Ascending aorta (tissue), 2 donors: ENCODE results near the gene TACR2. TPM values are rescaled to one million over a fixed set of nuclear protein-coding genes. Genes with fewer than 3 reads are reported as not detected.

Experiments used
- DNase-seq, 2 donors: peaks; one replicate each; pipeline ENCODE4 v3.0.0-alpha.2; 2019; ENCODE audit warnings: low spot score in 2 of 2
- H3K27ac ChIP-seq, 2 donors: fragments of 200-600 bp; sonication (generic); one replicate each; pipeline ENCODE4 v1.5.1; 2016 to 2017; ENCODE audit warnings: mild to moderate bottlenecking in 1 of 2
- H3K27me3 ChIP-seq: fragments of 200-600 bp; sonication (generic); one replicate; pipeline ENCODE4 v1.5.1; 2017
- H3K36me3 ChIP-seq, 2 donors: fragments of 200-600 bp; sonication (generic); one replicate each; pipeline ENCODE4 v1.5.1; 2016
- H3K4me1 ChIP-seq, 2 donors: fragments of 200-600 bp; sonication (generic); one replicate each; pipeline ENCODE4 v1.5.1; 2016 to 2017; ENCODE audit warnings: mild to moderate bottlenecking in 1 of 2
- H3K4me3 ChIP-seq, 2 donors: fragments of 200-600 bp; sonication (generic); one replicate each; pipeline ENCODE4 v1.5.1; 2016 to 2017; ENCODE audit warnings: mild to moderate bottlenecking in 1 of 2
- H3K9me3 ChIP-seq, 2 donors: fragments of 200-600 bp; sonication (generic); one replicate each; pipeline ENCODE4 v1.5.1; 2016
- CTCF ChIP-seq, 3 experiments: fragments of 200-600 bp in 2 of 3; fragments of 450-650 bp in 1 of 3; sonication (generic) in 2 of 3; IDR thresholded peaks; one replicate each; pipeline ENCODE4 v1.5.1; 2016 to 2019; ENCODE audit warnings: antibody characterized with exemption in 3 of 3, mild to moderate bottlenecking in 1 of 3, moderate library complexity in 1 of 3
- intact Hi-C: fragments of 100-400 bp; cut with DNase I; formaldehyde crosslinking; loops from one replicate; pipeline ENCODE4 v1.15.1; 2023
- total RNA-seq: library from RNA; depleted of rRNA; stranded (reverse); fragments of >200 nt; gene quantifications from one replicate; pipeline ENCODE4 v1.1.0, GENCODE V29; 2016

Gene TACR2
- total RNA-seq, 1 donor from 2014 or later, result not detected

GRCh38 chr10:69389827-69390490 is 26.8 kb downstream of the TACR2 start:
- Histone ChIP-seq H3K4me1 (peaks cover 0 to 18% of the 10 kb centered on the region in 2 donors), H3K27ac (peak overlapping the region; percentile 52 to 57), H3K27me3 (no peaks in the 10 kb centered on the region), H3K4me3 (no peak overlapping the region), H3K36me3 (peaks cover 71 to 89% of the 10 kb centered on the region in 2 donors), H3K9me3 (no peaks in the 10 kb centered on the region)
- TF ChIP-seq CTCF (IDR thresholded peaks at IDR 0.05), result no peak
- intact Hi-C loops, result loop anchor here (5.0 kb wide), 1 partner anchor 58 kb away; no protein-coding TSS in a partner anchor
- DNase-seq, result peak in 1 of 2 donors; percentile 74

GRCh38 chr10:69388488-69388887 is 28.2 kb downstream of the TACR2 start:
- DNase-seq, result no peak
- Histone ChIP-seq H3K4me1 (peaks cover 0 to 20% of the 10 kb centered on the region in 2 donors), H3K9me3 (no peaks in the 10 kb centered on the region), H3K27ac (no peak overlapping the region), H3K27me3 (no peaks in the 10 kb centered on the region), H3K4me3 (no peak overlapping the region), H3K36me3 (peaks cover 65 to 88% of the 10 kb centered on the region in 2 donors)
- no peak for TF ChIP-seq CTCF (IDR thresholded peaks at IDR 0.05)
- intact Hi-C loops, result no loop called here

DNA sequence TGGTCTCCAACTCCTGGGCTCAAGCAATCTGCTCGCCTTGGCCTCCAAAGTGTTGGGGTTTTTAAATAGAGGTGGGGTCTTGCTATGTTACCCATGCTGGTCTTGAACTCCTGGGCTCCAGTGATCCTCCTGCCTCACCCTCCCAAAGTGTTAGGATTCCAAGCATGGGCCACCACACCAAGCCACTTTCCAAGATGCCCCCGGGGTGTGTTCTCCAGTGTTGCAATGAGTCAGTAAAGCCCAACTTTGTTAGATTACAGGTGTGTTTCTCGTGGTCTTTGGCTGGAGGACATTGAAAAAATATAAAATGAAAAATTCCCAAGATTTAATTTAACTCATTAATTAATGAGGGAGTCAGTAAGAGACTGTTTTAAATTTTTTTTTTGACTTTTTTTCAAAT is 29.2 kb downstream of the TACR2 start:
- no peak for TF ChIP-seq CTCF (IDR thresholded peaks at IDR 0.05)
- peaks cover 0 to 20% of the 10 kb centered on the region in 2 donors for H3K4me1 ChIP-seq
- intact Hi-C loops, result no loop called here
- H3K27me3 ChIP-seq, result no peaks in the 10 kb centered on the region
- H3K9me3 ChIP-seq, result no peaks in the 10 kb centered on the region
- DNase-seq, result no peak
- H3K4me3 ChIP-seq, result no peak overlapping the region
- peaks cover 65 to 87% of the 10 kb centered on the region in 2 donors for H3K36me3 ChIP-seq
- H3K27ac ChIP-seq, result no peak overlapping the region

- Histone ChIP-seq H3K27me3 (no peaks in the 10 kb centered on the region), H3K4me1 (peaks cover 0 to 11% of the 10 kb centered on the region in 2 donors), H3K36me3 (peaks cover 67 to 90% of the 10 kb centered on the region in 2 donors), H3K27ac (peak overlapping the region in 1 of 2 donors; percentile 33), H3K9me3 (no peaks in the 10 kb centered on the region), H3K4me3 (no peak overlapping the region)
- no peak for TF ChIP-seq CTCF (IDR thresholded peaks at IDR 0.05)
- DNase-seq, result no peak
- intact Hi-C loops, result no loop called here
Measured at GRCh38 chr10:69385454-69386350, 31.0 kb downstream of the TACR2 start.

- Histone ChIP-seq H3K27ac (no peak overlapping the region), H3K9me3 (no peaks in the 10 kb centered on the region), H3K36me3 (peaks cover 75 to 94% of the 10 kb centered on the region in 2 donors), H3K27me3 (no peaks in the 10 kb centered on the region), H3K4me1 (peaks cover 0 to 2% of the 10 kb centered on the region in 2 donors), H3K4me3 (no peak overlapping the region)
- TF ChIP-seq CTCF (IDR thresholded peaks at IDR 0.05), result no peak
- DNase-seq, result no peak
- intact Hi-C loops, result no loop called here
Measured at GRCh38 chr10:69384320-69384719, 32.4 kb downstream of the TACR2 start.
